Gastroesophageal sphincter (tissue), 4 donors: Measurements from ENCODE around the gene TRIM22. TPM values are rescaled to one million over a fixed set of nuclear protein-coding genes. Genes with fewer than 3 reads are reported as not detected.
"Not testable (repeated sequence)": the region's sequence is repeated elsewhere in the genome, so short reads cannot be mapped to it uniquely, and the experiment has no call there.

Experiments
- ATAC-seq: fragments of 150-250 bp; one replicate; pipeline ENCODE4 v1.9.1; 2016; ENCODE audit warnings: mild to moderate bottlenecking, moderate library complexity
- H3K27ac ChIP-seq, 4 donors: fragments of 200-600 bp; sonication (generic) in 3 of 4; 1 replicate in 3 of 4; 2 replicates in 1 of 4; pipeline ENCODE4 v1.5.1; 2016 to 2019
- H3K27me3 ChIP-seq: fragments of 200-600 bp; sonication (generic); one replicate; pipeline ENCODE4 v1.5.1; 2019
- H3K36me3 ChIP-seq, 2 donors: fragments of 200-600 bp; sonication (generic); one replicate each; pipeline ENCODE4 v1.5.1; 2019; ENCODE audit warnings: control low read depth in 1 of 2
- H3K4me1 ChIP-seq, 3 donors: fragments of 200-600 bp; sonication (generic); 1 replicate in 2 of 3; 2 replicates in 1 of 3; pipeline ENCODE4 v1.5.1; 2016 to 2019; ENCODE audit warnings: control low read depth in 2 of 3
- H3K4me3 ChIP-seq, 2 donors: fragments of 200-600 bp; sonication (generic); one replicate each; pipeline ENCODE4 v1.5.1; 2019; ENCODE audit warnings: mild to moderate bottlenecking in 1 of 2, moderate library complexity in 1 of 2
- H3K9me3 ChIP-seq, 3 donors: fragments of 200-600 bp; sonication (generic); one replicate each; pipeline ENCODE4 v1.5.1; 2017 to 2019; ENCODE audit warnings: control low read depth in 2 of 3
- EP300 ChIP-seq: sonication (generic); formaldehyde crosslinking; IDR thresholded peaks from one replicate; pipeline ENCODE4 v1.6.1; 2017; ENCODE audit warnings: antibody characterized with exemption, mild to moderate bottlenecking
- POLR2A ChIP-seq, 2 donors: fragments of 450-650 bp; IDR thresholded peaks; one replicate each; pipeline ENCODE4 v1.6.1; 2017; ENCODE audit warnings: antibody characterized with exemption in 2 of 2, mild to moderate bottlenecking in 2 of 2, moderate library complexity in 1 of 2
- POLR2AphosphoS5 ChIP-seq: sonication (generic); formaldehyde crosslinking; IDR thresholded peaks from one replicate; pipeline ENCODE4 v1.6.1; 2017; ENCODE audit warnings: antibody characterized with exemption
- WGBS, 2 donors: methylation state at CpG; one replicate each; pipeline ENCODE4 v1.1.5; 2018; ENCODE audit warnings: low coverage in 1 of 2; 5-methylcytosine and 5-hydroxymethylcytosine counted together
- total RNA-seq, 4 donors: library from RNA; depleted of rRNA; stranded (reverse); fragments of >200 nt; gene quantifications; one replicate each; pipeline ENCODE4 v1.1.0, GENCODE V29; 2016
- TF ChIP-seq, protein P1 (sequence below), 4 experiments: fragments of 200-600 bp in 2 of 4; fragments of 450-650 bp in 2 of 4; sonication (generic) in 1 of 4; IDR thresholded peaks; one replicate each; pipeline ENCODE4 v1.5.1; 2017 to 2019; ENCODE audit warnings: antibody characterized with exemption in 4 of 4, mild to moderate bottlenecking in 2 of 4, moderate library complexity in 2 of 4

Gene TRIM22
- total RNA-seq, 4 donors from 2014 or later: 31.6 to 50.4 (median 32.1) TPM

- Histone ChIP-seq H3K36me3 (peaks cover 3 to 60% of the 10 kb centered on the region in 2 donors), H3K27me3 (no peaks in the 10 kb centered on the region), H3K4me3 (no peak overlapping the region), H3K4me1 (no peaks in the 10 kb centered on the region), H3K9me3 (no peaks in the 10 kb centered on the region), H3K27ac (no peak overlapping the region)
- TF ChIP-seq, protein P1, sequence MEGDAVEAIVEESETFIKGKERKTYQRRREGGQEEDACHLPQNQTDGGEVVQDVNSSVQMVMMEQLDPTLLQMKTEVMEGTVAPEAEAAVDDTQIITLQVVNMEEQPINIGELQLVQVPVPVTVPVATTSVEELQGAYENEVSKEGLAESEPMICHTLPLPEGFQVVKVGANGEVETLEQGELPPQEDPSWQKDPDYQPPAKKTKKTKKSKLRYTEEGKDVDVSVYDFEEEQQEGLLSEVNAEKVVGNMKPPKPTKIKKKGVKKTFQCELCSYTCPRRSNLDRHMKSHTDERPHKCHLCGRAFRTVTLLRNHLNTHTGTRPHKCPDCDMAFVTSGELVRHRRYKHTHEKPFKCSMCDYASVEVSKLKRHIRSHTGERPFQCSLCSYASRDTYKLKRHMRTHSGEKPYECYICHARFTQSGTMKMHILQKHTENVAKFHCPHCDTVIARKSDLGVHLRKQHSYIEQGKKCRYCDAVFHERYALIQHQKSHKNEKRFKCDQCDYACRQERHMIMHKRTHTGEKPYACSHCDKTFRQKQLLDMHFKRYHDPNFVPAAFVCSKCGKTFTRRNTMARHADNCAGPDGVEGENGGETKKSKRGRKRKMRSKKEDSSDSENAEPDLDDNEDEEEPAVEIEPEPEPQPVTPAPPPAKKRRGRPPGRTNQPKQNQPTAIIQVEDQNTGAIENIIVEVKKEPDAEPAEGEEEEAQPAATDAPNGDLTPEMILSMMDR (IDR thresholded peaks at IDR 0.05): no peak
- TF ChIP-seq EP300: no peak
- TF ChIP-seq POLR2A (IDR thresholded peaks at IDR 0.05): no peak
- TF ChIP-seq POLR2AphosphoS5: no peak
- ATAC-seq: no peak
Observed at GRCh38 chr11:5671831-5672230, 17.8 kb upstream of the TRIM22 start.

DNA sequence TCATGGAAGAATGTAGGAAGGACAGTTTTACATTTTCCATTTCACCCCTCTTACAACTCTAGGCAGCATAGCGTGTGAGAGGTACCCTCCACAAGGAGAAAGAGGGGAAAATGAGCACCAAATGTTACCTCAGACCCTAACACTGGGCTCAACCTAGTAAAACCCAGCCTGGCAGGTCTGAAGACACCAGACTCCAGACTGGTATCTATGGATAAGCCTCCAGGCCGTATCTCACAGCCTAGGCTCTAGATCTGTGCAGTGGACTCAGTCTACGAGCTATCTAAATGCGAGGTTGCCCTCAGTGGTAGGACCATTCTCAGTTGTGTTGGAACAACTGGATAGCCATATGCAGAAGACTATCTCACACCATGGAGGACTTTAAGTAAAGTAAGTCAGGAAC, 15.2 kb upstream of the TRIM22 start:
- TF ChIP-seq POLR2AphosphoS5 (no peak), EP300 (no peak), POLR2A (IDR thresholded peaks at IDR 0.05) (no peak)
- TF ChIP-seq, protein P1 (IDR thresholded peaks at IDR 0.05): no peak
- Histone ChIP-seq H3K27me3 (no peaks in the 10 kb centered on the region), H3K9me3 (no peaks in the 10 kb centered on the region), H3K36me3 (peaks cover 0 to 56% of the 10 kb centered on the region in 2 donors), H3K27ac (no peak overlapping the region), H3K4me1 (no peaks in the 10 kb centered on the region), H3K4me3 (no peak overlapping the region)
- ATAC-seq: no peak
- WGBS, 2 donors: 82 to 95% methylated on average over 4 of the region's 4 CpGs

- Histone ChIP-seq H3K9me3 (no peaks in the 10 kb centered on the region), H3K36me3 (peaks cover 0 to 37% of the 10 kb centered on the region in 2 donors), H3K4me3 (no peak overlapping the region), H3K4me1 (peaks cover 0 to 25% (median 5%) of the 10 kb centered on the region in 3 donors), H3K27ac (no peak overlapping the region), H3K27me3 (no peaks in the 10 kb centered on the region)
- 96 to 100% methylated on average over 3 to 5 of the region's 7 CpGs for WGBS, 2 donors
- no peak for ATAC-seq
- TF ChIP-seq, protein P1 (IDR thresholded peaks at IDR 0.05): no peak
- no peak for TF ChIP-seq EP300
- TF ChIP-seq POLR2A (IDR thresholded peaks at IDR 0.05): no peak
- TF ChIP-seq POLR2AphosphoS5: no peak
Observed at GRCh38 chr11:5679811-5680210, 9.8 kb upstream of the TRIM22 start.

- peak overlapping the region in 2 of 4 donors; percentile 85 to 97 for H3K27ac ChIP-seq
- WGBS, 2 donors: no CpG with 5 or more reads among the region's 33 CpGs
Observed at GRCh38 chr11:5682890-5683441, 6.6 kb upstream of the TRIM22 start.

DNA sequence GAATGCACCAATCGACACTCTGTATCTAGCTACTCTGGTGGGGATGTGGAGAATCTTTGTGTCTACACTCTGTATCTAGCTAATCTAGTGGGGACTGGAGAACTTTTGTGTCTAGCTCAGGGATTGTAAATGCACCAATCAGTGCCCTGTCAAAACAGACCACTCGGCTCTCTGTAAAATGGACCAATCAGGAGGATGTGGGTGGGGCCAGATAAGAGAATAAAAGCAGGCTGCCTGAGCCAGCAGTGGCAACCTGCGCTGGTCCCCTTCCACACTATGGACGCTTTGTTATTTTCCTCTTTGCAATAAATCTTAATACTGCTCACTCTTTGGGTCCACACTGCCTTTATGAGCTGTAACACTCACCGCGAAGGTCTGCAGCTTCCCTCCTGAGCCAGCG, 6.0 kb upstream of the TRIM22 start:
- Histone ChIP-seq H3K4me3 (peak overlapping the region; percentile 52 to 69), H3K36me3 (peaks cover 0 to 17% of the 10 kb centered on the region in 2 donors), H3K4me1 (peaks cover 0 to 32% (median 8%) of the 10 kb centered on the region in 3 donors), H3K27ac (peak overlapping the region; percentile 85 to 99 (median 96))
- not testable (repeated sequence) for H3K27me3 ChIP-seq, ATAC-seq, H3K9me3 ChIP-seq
- WGBS, 2 donors: 35 to 79% methylated on average over 2 to 4 of the region's 7 CpGs
- TF ChIP-seq POLR2AphosphoS5: peak; percentile 22
- peak in 1 of 2 donors; percentile 12 for TF ChIP-seq POLR2A (IDR thresholded peaks at IDR 0.05)

More at GRCh38 chr11:5682890-5683441, 6.6 kb upstream of the TRIM22 start:
- not testable (repeated sequence) for H3K4me3 ChIP-seq, H3K27me3 ChIP-seq, H3K9me3 ChIP-seq, ATAC-seq
- peaks cover 0 to 24% of the 10 kb centered on the region in 2 donors for H3K36me3 ChIP-seq
- peaks cover 0 to 31% (median 8%) of the 10 kb centered on the region in 3 donors for H3K4me1 ChIP-seq

DNA sequence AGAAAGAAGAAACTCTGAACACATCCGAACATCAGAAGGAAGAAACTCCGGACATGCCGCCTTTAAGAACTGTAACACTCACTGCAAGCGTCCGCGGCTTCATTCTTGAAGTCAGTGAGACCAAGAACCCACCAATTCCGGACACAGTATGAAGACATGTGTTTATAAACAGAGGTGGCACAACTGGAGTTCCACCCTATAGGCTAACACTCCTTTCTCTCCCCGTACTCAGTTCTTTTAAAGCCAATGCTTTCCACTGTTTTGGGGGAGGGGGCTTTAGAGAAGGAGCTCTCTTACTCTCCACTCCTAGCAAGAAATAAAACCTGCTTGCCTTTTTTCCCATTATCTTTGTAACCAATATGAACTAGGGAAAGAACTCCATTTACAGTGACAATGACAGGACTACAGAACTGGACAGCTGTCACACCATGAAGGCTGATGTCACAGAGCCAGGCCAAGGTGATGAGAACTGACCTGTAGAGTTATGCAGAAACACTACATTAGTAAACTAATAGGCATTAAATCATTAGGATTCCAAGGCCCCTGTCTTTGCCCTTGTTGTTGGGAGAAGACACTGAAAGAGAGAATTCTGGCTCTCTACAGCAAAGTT, 5.4 kb upstream of the TRIM22 start:
- H3K4me1 ChIP-seq: peaks cover 4 to 37% (median 8%) of the 10 kb centered on the region in 3 donors
- no peak for TF ChIP-seq POLR2AphosphoS5
- H3K27me3 ChIP-seq: no peaks in the 10 kb centered on the region
- H3K9me3 ChIP-seq: no peaks in the 10 kb centered on the region
- H3K4me3 ChIP-seq: peak overlapping the region; percentile 52 to 69
- ATAC-seq: no peak
- H3K36me3 ChIP-seq: peaks cover 0 to 12% of the 10 kb centered on the region in 2 donors
- WGBS, 2 donors: 0% methylated on average over 1 of the region's 8 CpGs; no CpG with 5 or more reads in 1 of the 2 donors
- peak overlapping the region; percentile 85 to 99 (median 96) for H3K27ac ChIP-seq
